Erythroblast (primary cell): ENCODE results near the gene NPTXR.

Experiments used
- DNase-seq, 2 experiments: peaks; one replicate each; lab custom pipeline; 2025; lab: John Stamatoyannopoulos, UW
- GATA1 ChIP-seq: IDR thresholded peaks from 2 replicates; pipeline ENCODE4 v1.6.1; 2011; ENCODE audit warnings: low read depth, mild to moderate bottlenecking, control low read depth, low read length, moderate library complexity
- POLR2A ChIP-seq: IDR thresholded peaks from 2 replicates; pipeline ENCODE4 v1.6.1; 2011; ENCODE audit warnings: mild to moderate bottlenecking, low read length

Gene NPTXR

DNA sequence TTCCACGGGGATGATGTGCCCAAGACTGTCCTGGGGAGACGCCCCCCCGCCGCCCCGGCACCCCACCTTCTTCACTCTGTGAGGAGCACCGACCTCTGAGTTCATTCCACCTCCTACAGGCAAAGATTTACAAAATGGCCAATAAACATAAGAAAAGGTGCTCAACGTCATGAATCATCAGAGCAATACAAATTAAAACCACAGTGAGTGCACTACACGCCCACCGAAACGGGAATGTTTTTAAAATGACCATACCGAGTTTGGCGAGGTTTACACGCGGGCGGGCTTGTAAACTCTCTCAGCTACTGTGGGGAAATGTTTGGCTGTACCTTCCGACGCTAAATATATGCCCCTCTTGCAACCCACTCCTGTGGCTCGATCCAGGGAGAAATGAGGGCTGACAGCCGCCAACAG is 7.9 kb downstream of the NPTXR start:
- no peak for DNase-seq
- TF ChIP-seq GATA1 (no peak), POLR2A (no peak)

DNA sequence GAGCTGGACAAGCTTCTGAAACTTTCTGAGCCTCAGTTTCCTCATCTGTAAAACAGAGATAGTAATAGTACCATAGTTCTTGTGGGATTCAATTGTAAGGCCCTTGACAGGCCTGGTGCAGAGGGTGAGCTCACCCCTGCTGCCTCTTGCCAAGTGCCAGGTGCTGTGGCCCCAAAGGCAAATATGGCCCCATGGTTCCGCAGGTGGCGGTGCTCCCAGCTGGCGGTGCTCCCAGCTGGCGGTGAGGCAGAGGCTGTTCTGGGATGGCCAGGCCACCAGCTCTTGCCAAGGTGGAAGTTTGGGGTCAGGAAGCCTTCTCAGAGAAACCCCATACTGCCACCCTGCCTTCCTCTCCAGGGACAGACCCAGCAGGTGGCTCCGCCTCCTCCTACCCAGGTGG is 8.8 kb downstream of the NPTXR start:
- TF ChIP-seq POLR2A (no peak), GATA1 (no peak)
- DNase-seq = no peak

DNA sequence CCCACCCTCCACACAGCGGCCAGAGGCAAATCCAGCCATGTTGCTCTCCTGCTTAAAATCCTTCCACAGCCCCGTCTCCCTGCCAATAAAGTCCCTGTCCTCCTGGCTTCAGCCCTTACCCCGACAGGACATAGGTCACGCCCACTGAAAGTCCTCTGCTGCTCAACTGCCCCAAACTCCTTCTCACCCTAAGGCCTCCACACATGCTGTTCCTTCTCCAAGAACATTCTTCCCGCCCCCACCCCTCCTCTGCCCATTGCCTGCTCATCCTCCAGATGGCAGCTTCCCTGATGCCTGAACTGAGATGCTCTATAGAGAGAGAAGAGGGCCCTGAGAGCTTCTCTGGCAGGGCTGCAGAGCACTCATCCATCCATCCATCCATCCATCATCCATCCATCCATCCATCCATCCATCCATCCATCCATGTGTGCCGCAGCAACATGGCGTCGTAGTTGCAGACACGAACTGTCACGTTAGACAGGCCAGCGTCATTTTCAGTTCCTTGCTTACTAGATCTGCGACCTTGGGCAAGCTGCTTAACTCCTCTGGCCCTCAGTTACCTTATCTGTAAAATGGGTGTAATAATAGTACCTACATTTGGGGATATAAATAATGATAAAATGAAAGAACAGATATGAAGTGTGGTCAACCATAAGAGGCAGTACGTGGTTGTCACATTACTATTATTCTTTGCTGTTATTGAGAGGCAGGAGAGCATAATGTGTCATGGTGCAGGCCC is 9.4 kb downstream of the NPTXR start:
- DNase-seq = no peak
- TF ChIP-seq GATA1 = no peak
- no peak for TF ChIP-seq POLR2A

DNA sequence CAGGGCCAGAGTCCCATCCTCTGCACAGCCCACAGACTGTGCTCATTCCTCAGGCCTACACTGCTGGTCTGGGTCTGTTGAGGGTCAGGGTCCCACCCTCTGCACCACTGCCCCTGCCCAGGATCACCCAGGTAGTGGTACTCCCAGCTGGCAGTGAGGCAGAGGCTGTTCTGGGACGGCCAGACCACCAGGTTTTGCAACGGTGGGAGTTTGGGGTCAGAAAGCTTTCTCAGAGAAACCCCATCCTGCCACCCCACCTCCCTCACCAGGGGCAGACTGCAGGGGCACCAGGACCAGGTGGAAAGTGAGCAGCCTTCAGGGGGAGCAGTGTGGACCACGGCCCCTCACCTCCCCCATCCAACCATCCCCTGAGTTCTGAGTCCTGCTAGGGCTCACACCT is 10.8 kb downstream of the NPTXR start:
- no peak for TF ChIP-seq POLR2A
- no peak for TF ChIP-seq GATA1
- DNase-seq = no peak

DNA sequence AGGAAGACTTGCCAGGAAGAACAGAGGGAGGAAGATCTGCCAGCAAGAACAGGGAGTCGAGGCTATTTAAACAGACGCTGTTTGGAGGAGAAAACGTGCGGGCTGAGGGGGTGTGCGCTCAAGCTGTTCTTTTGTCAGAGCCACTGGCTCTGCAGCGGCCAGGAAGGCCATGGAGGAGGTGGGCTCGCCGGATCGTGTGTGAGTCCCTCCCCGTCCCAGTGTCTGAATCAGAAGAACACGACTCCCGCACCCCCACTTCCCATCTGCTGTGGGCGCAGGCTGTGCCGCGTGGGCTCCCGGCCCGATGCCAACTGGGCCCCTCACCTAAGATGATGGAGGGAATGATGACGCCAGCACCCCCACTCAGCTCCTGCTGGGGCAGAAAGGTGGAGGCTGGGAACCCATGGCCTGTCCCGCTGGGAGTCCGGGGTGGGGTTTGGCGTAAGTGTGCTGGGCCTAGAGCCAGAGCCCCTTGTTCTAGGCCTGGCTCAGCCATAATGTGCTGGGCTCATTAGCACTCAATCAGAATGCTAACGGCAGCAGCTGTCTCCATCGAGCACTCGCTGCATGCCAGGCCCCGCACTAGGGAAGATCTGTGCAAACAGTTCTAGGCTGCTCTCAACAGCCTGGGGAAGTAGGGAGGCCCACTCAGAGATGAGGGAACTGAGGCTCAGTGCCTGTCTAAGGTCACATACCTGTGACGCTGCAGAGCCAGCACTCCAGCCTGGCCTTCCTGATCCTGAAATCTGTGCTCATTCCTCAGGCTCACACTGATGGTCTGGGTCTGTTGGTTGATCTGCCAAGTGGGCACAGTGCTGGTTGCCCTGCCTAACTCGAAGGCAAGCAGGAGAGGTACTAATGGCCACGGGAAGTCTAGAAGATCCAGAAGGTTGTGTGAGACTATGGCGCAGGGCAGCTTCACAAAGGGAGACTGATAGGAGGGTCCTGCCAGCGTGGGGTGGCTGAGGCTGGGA is 11.5 kb downstream of the NPTXR start:
- no peak for DNase-seq
- TF ChIP-seq GATA1 (no peak), POLR2A (no peak)

DNA sequence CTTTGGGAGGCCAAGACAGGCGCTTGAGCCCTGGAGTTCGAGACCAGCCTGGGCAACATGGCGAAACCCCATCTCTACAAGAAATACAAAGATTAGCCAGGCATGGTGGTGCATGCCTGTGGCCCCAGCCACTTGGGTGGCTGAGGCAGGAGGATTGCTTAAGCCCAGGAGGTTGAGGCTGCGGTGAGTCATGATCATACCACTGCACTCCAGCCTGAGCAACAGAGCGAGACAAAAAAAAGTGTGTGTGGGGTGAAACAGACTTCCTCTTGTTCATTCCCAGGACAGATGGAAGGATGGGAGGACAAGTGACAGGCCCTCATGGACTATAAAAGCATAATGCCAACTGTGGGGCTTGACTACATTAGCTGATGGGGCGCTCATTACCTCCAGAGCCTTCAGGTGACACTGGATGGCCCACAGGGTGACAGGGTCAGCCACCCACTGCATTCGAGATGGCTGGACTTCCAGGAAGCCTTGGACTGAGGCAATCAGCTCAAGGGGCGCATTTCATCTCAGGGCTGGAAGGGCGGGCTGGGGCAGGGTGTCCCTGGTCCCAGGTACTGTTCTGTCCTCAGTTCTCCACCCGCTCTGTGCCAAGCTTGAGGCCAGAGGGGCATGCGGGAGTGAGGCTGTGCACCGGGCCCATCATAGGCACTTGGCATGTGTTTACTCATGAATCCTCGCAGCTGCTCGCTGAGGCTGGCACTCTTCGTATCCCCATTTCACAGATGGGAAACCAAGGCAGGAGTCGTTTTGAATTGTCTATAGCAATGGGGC is 12.5 kb downstream of the NPTXR start:
- no peak for DNase-seq
- TF ChIP-seq GATA1 (no peak), POLR2A (no peak)

DNA sequence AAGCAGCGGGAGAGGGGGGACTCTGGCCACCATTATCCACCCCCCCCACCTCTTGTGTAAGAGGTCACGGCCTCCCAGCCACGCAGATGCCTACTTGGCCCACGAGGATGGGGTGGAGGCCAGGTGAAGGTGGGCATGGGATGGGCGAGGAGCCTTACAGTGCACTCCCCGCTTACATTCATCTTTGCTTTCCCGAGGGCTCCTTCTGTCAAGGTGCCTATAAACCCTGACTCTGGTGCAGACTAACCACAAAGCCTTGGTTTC is 13.1 kb downstream of the NPTXR start:
- no peak for TF ChIP-seq POLR2A
- TF ChIP-seq GATA1 = no peak
- DNase-seq = no peak

DNA sequence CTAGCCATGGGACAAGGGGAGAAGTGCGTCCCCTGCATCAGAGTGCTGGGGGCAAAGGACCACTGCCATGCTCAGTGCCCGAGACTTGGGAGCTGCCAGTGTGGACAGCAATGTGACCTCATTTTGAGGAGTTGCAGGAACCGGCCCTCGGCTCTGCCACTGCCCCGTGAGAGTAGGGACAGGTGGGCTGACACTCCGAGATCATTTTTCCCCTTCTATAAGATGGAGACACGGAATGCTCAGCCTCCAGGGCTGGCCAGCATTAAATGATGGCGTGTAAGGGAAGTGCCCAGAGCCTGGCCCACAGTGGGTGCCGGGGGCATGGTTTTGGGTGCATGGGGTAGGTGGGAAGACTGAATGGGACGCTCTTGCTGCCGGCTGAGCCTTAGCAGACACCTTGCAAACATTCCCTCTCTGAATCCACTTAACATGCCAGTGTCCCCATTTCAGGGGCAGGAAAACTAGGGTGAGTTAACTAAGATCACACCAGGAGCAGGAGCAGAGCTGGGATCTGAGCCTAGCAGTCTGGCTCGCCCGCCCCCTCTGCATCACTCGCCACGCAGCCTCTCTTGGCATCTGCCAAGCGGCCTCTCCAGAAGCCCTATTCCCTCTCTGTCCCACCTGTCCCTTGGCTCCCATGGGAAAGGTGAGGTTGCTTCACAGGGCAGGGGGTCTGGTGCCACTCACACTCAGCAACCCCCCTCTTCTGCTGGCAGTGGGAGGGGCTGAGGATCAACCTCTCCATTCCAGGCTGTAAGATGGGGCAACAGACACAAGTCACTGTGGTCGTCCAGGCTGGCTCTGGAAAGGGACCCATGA is 13.6 kb downstream of the NPTXR start:
- DNase-seq = no peak
- TF ChIP-seq POLR2A = no peak
- TF ChIP-seq GATA1 = no peak

DNA sequence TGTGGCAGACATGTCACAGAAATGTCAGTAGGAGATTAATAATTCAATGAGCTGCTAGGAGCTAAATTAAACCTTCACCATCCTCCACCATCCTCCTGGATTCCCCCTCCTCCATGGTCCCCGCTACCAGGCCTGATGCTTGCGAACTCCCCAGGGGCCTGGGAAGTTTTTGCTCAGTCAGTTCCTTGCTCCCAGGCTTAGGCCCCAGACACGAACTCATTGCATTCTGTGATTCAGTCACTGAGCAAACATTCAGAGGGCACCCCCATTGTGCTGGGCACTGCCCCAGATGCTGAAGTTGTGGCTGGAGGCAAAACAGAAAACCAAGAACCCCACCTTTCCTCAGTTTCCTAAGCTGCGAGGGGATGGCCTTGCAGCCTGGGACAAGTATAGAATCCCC is 14.3 kb downstream of the NPTXR start:
- no peak for DNase-seq
- TF ChIP-seq POLR2A (no peak), GATA1 (no peak)

DNA sequence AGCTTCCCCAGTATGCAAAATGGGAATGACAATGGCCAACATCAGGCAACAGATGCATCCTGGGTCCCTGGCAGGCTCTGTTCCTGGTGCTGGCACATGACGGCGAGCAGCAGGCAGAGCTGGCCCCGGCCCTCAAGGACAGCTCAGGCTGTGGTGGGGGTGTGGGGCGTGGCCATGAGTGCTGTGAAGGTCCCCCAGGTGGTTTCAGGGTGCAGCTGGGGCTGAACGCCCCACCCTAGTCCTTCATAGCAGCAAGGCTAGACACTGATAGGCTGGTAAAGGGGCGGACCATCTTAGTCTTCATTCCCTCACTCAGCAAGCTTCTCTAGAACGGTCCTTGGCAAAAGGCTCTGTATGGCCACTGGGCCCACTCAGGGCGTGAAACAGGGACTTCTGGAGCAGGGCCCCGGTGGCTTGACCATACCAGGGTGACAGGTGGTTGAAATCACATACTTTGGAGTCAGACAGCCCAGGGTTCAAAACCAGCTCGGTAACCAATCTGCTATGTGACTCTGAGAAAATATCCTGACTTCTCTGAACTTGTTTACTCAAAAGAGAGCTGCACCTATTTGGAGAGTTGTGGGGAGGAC is 15.1 kb downstream of the NPTXR start:
- no peak for DNase-seq
- TF ChIP-seq GATA1 (no peak), POLR2A (no peak)

DNA sequence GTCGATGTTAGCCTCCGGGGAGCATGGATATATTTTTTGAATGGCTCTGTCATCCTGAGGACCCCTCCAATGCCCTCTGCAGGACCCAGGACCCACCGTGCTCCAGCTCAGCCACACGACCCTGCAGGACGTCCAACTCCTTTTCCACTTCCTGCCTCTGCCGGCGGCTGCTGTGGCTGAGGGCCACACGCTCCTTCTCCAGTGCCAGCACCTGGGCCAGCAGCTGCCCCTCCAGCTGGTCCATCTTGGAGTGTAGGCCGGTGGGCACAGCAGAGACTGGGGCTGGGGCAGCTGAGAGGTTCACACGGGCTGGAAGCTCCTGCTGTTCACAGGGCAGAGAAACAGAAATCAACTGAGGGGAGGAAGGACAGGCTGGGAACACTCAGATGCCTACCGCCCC is 15.6 kb downstream of the NPTXR start:
- TF ChIP-seq POLR2A = no peak
- no peak for TF ChIP-seq GATA1
- no peak for DNase-seq

DNA sequence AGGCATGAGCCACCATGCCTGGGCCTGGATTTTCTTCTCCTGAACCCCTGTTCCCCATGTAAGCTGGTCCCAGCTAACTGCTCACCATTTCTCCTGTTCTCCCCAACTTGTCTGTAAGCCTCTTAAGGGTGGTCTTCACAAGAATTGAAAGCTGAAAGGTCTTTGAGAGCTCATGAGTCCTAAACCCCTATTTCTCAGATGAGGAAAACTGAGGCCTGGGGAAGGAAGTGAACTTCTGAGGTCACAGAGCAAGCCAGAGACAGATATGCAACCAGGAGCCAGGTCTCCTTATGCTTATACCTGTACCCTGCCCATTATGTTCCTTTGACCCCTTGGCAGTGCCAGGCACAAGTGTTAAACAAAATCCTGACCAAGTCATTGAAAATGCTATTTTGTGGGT is 16.3 kb downstream of the NPTXR start:
- no peak for DNase-seq
- TF ChIP-seq GATA1 (no peak), POLR2A (no peak)

DNA sequence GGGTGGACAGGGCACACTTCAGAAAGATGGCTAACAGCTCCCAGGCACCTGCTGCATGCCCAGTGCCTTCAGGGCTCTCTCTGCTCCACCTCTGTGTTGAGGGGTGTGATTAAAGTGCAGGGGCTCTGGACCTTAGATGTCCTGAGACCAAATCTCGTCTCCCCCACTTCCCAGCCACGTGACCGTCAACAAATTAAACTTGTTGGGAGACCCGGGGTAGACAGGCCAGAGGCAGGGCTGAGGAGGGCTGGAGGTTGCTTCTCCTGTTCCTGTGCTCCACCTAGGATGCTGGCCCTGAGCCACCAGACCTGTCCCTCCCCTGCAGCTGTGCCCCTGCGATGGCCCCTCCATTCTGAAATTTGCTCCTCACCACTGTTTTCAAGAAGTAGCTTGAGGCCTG is 17.0 kb downstream of the NPTXR start:
- TF ChIP-seq GATA1 = no peak
- TF ChIP-seq POLR2A = no peak
- no peak for DNase-seq
